ENCODE measurements around the gene CNTN2.

Gene CNTN2

DNA sequence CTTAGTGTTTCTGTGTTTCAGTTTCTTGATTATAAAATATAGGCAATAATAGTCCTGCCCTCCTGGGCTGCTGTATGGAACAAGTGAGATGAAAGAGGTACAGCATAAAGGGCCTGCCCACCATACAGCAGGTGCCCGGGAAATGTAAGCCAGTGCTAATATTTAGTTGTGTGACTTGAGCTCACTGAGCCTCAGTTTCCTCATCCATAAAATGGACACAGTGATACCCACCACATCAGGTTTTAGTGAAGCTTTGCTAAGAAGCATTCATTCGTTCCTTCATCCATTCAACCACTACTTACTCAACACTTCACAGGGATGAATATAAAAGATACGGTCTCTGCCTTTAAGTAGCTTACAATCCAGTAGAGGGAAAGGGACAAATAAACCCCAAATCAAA lies 19.9 kb downstream of the CNTN2 start:
- H3K36me3 ChIP-seq = no peaks in the 10 kb centered on the region
- TF ChIP-seq, protein P1, sequence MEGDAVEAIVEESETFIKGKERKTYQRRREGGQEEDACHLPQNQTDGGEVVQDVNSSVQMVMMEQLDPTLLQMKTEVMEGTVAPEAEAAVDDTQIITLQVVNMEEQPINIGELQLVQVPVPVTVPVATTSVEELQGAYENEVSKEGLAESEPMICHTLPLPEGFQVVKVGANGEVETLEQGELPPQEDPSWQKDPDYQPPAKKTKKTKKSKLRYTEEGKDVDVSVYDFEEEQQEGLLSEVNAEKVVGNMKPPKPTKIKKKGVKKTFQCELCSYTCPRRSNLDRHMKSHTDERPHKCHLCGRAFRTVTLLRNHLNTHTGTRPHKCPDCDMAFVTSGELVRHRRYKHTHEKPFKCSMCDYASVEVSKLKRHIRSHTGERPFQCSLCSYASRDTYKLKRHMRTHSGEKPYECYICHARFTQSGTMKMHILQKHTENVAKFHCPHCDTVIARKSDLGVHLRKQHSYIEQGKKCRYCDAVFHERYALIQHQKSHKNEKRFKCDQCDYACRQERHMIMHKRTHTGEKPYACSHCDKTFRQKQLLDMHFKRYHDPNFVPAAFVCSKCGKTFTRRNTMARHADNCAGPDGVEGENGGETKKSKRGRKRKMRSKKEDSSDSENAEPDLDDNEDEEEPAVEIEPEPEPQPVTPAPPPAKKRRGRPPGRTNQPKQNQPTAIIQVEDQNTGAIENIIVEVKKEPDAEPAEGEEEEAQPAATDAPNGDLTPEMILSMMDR (IDR thresholded peaks at IDR 0.05; ENCODE audit: low read depth, low read length) = no peak
- no peaks in the 10 kb centered on the region for H3K27me3 ChIP-seq
- no peak for DNase-seq
- no peaks in the 10 kb centered on the region for H3K4me1 ChIP-seq
- H3K9me3 ChIP-seq = no peaks in the 10 kb centered on the region
- no peak overlapping the region for H3K4me3 ChIP-seq (ENCODE audit: low read depth, low read length)

DNA sequence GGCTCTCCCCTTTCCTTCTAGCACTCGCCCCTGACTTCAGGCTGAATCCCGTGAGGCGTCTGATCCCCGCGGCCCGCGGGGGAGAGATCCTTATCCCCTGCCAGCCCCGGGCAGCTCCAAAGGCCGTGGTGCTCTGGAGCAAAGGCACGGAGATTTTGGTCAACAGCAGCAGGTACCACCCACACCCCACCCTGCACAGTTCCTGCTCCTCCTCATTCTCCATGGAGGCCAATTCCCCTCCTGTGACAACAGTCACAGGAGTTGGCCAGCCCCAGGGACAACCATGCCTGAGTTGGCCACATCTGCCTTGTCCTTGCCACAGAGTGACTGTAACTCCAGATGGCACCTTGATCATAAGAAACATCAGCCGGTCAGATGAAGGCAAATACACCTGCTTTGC lies 21.3 kb downstream of the CNTN2 start:
- Histone ChIP-seq H3K4me3 (ENCODE audit: low read depth, low read length) (no peak overlapping the region), H3K4me1 (no peaks in the 10 kb centered on the region), H3K36me3 (no peaks in the 10 kb centered on the region), H3K27me3 (no peaks in the 10 kb centered on the region), H3K9me3 (no peaks in the 10 kb centered on the region)
- TF ChIP-seq, protein P1 (IDR thresholded peaks at IDR 0.05; ENCODE audit: low read depth, low read length) = no peak
- DNase-seq = no peak

DNA sequence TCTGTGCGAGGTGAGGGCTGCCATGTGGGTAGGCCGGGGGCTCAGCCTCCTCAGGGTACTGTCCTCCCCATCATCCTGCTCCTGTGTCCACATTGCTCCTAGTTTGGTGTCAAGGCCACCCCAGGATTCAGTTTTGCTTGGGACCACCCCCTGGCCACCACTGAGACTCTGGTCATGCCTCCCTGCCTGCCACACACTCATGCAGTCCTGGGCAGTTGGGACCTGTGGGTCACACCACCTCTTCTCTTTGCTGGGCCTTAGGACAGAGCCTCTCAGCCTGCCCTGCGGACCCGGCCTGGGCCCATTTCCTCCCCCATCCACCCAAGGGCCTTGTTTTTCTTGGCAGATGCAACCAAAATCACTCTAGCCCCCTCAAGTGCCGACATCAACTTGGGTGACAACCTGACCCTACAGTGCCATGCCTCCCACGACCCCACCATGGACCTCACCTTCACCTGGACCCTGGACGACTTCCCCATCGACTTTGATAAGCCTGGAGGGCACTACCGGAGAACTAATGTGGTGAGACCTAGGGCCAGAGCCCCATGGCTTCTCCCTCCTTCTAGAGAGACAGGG lies 21.8 kb downstream of the CNTN2 start:
- H3K27me3 ChIP-seq = no peaks in the 10 kb centered on the region
- H3K4me3 ChIP-seq (ENCODE audit: low read depth, low read length) = no peak overlapping the region
- no peaks in the 10 kb centered on the region for H3K36me3 ChIP-seq
- H3K9me3 ChIP-seq = no peaks in the 10 kb centered on the region
- no peaks in the 10 kb centered on the region for H3K4me1 ChIP-seq
- no peak for DNase-seq
- TF ChIP-seq, protein P1 (IDR thresholded peaks at IDR 0.05; ENCODE audit: low read depth, low read length) = no peak

DNA sequence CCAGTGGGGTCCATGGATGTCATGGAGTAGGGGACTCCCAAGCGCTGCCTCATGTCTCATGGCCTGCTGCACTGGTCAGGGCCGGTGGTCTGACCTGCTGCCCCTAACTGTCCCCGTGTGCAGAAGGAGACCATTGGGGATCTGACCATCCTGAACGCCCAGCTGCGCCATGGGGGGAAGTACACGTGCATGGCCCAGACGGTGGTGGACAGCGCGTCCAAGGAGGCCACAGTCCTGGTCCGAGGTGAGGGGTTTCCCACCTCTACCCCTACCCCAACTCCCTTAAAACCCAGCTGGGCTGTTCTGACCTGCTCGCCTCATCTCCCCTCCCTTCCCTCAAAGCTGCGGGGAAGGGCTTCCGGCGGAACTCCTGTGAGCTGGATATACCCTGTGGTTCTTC lies 22.7 kb downstream of the CNTN2 start:
- Histone ChIP-seq H3K36me3 (no peaks in the 10 kb centered on the region), H3K9me3 (no peaks in the 10 kb centered on the region), H3K27me3 (no peaks in the 10 kb centered on the region), H3K4me3 (ENCODE audit: low read depth, low read length) (no peak overlapping the region), H3K4me1 (no peaks in the 10 kb centered on the region)
- DNase-seq = no peak
- TF ChIP-seq, protein P1 (IDR thresholded peaks at IDR 0.05; ENCODE audit: low read depth, low read length) = no peak

DNA sequence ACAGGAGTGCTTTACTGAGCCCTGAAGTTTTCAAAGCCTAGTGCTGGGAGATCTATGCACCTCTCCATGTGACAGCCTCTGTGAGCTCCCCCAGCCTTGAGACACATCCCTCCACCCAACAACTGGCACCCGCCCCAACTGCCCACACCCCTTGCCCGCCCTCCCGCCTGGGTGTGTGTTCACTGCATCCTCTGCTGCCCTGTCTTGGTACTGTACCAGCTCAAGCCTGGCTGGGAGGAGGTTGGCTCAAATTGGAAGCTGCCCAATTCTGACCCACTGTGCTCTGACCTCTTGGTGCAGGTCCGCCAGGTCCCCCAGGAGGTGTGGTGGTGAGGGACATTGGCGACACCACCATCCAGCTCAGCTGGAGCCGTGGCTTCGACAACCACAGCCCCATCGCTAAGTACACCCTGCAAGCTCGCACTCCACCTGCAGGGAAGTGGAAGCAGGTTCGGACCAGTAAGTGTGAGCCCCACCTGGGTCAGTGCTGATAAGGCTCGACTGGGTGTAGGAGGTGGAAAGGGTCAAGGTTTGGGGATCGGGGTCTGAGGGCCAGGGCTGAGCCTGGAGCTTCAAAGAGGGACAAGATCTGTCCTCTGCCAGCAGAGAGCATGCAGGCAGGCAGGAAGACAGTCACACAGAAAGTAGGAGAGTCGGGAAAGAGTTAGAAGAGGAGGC lies 23.3 kb downstream of the CNTN2 start:
- Histone ChIP-seq H3K4me3 (ENCODE audit: low read depth, low read length) (no peak overlapping the region), H3K4me1 (no peaks in the 10 kb centered on the region), H3K27me3 (no peaks in the 10 kb centered on the region), H3K36me3 (no peaks in the 10 kb centered on the region), H3K9me3 (no peaks in the 10 kb centered on the region)
- TF ChIP-seq, protein P1 (IDR thresholded peaks at IDR 0.05; ENCODE audit: low read depth, low read length) = peak; percentile 32; the same call in 1 of the 2 replicates
- DNase-seq = peak; percentile 42

DNA sequence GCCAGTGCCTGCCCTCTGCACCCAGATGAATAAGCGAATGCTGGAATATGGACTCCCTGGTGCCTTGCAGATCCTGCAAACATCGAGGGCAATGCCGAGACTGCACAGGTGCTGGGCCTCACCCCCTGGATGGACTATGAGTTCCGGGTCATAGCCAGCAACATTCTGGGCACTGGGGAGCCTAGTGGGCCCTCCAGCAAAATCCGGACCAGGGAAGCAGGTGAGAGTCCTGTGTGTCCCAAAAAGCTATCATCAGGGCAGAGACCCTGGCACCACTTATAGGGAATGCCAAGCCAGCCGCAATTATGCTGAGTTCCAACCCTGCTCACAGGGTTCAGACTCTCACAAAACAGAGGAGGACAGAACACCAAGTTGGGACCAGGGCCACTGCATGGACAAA lies 24.0 kb downstream of the CNTN2 start:
- Histone ChIP-seq H3K4me3 (ENCODE audit: low read depth, low read length) (no peak overlapping the region), H3K9me3 (no peaks in the 10 kb centered on the region), H3K27me3 (no peaks in the 10 kb centered on the region), H3K36me3 (no peaks in the 10 kb centered on the region), H3K4me1 (no peaks in the 10 kb centered on the region)
- no peak for DNase-seq
- TF ChIP-seq, protein P1 (IDR thresholded peaks at IDR 0.05; ENCODE audit: low read depth, low read length) = no peak
